Cardiac muscle cell (in vitro differentiated cells and primary cell): ENCODE measurements around the gene PLA2R1. TPM values are rescaled to one million over a fixed set of nuclear protein-coding genes. Genes with fewer than 3 reads are reported as not detected.

Source experiments
- DNase-seq, 2 donors: peaks; one replicate each; pipeline versions ENCODE4 v3.0.0 to v3.0.0-alpha.2; 2010 to 2017; ENCODE audit warnings: low read depth in 1 of 2, low spot score in 1 of 2
- H3K27ac ChIP-seq: fragments of 200-600 bp; sonication (generic); 2 replicates; pipeline ENCODE4 v1.5.1; 2016
- H3K27me3 ChIP-seq: fragments of 200-600 bp; sonication (generic); 2 replicates; pipeline ENCODE4 v1.6.0; 2016; ENCODE audit warnings: control low read depth
- H3K36me3 ChIP-seq: fragments of 200-600 bp; sonication (generic); 2 replicates; pipeline ENCODE4 v1.5.1; 2016; ENCODE audit warnings: control low read depth
- H3K4me1 ChIP-seq: fragments of 200-600 bp; sonication (generic); 2 replicates; pipeline ENCODE4 v1.8.1; 2017; ENCODE audit warnings: low read depth, mild to moderate bottlenecking, mixed run types
- H3K4me3 ChIP-seq: fragments of 200-600 bp; sonication (generic); 2 replicates; pipeline ENCODE4 v1.5.1; 2016; ENCODE audit warnings: mild to moderate bottlenecking
- H3K9me3 ChIP-seq: fragments of 200-600 bp; sonication (generic); 2 replicates; pipeline ENCODE4 v1.5.1; 2017; ENCODE audit warnings: low read depth, mild to moderate bottlenecking, control low read depth
- polyA plus RNA-seq: library from polyadenylated mRNA; unstranded; fragments of >200 nt; fragmentation: Nextera tagmentation; extraction: Ambion mirVana; gene quantifications from 2 replicates; pipeline ENCODE4 v1.2.1, GENCODE V29; 2016
- total RNA-seq: library from RNA; depleted of rRNA; stranded (reverse); fragments of >200 nt; gene quantifications from 2 replicates; pipeline ENCODE4 v1.2.3, GENCODE V29; 2016
- TF ChIP-seq, protein P1 (sequence below): IDR thresholded peaks from 2 replicates; pipeline ENCODE4 v1.5.1; 2012; ENCODE audit warnings: low read depth, mild to moderate bottlenecking, low read length

The PLA2R1 gene
- total and polyA plus RNA-seq, 2 experiments from 2014 or later, result 0.09 TPM; not detected in 1

DNA sequence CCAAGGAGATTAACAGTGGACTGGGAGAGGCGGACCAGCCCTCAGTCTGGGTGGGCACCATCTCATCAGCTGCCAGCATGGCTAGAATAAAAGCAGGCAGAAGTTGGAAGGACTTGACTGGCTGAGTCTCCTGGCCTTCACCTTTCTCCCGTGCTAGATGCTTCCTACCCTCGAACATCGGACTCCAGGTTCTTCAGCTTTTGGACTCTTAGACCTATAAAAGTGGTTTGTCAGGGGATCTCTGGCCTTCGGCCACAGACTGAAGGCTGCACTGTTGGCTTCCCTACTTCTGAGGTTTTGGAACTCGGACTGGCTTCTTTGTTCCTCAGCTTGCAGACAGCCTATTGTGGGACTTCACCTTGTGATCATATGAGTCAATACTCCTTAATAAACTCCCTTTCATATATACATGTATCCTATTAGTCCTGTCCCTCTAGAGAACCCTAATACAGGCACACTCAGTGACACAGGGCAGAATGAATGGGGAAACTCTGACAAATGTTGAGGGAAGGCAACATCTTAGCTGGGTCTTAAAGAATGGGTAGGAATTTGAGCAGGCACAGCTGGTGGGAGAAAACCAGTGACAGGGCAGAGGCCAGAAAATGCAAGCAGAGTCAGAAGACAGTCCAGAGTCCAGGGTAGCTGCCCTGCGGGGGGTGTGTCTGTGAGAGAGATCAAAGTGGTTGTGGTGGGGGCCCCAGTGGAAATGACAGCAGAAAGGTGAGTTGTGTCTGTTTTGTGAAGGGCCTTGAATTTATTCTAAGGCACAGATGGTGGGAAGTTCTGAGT, 156.3 kb downstream of the PLA2R1 start:
- no peaks in the 10 kb centered on the region for H3K4me1 ChIP-seq
- no peak overlapping the region for H3K27ac ChIP-seq
- TF ChIP-seq, protein P1, sequence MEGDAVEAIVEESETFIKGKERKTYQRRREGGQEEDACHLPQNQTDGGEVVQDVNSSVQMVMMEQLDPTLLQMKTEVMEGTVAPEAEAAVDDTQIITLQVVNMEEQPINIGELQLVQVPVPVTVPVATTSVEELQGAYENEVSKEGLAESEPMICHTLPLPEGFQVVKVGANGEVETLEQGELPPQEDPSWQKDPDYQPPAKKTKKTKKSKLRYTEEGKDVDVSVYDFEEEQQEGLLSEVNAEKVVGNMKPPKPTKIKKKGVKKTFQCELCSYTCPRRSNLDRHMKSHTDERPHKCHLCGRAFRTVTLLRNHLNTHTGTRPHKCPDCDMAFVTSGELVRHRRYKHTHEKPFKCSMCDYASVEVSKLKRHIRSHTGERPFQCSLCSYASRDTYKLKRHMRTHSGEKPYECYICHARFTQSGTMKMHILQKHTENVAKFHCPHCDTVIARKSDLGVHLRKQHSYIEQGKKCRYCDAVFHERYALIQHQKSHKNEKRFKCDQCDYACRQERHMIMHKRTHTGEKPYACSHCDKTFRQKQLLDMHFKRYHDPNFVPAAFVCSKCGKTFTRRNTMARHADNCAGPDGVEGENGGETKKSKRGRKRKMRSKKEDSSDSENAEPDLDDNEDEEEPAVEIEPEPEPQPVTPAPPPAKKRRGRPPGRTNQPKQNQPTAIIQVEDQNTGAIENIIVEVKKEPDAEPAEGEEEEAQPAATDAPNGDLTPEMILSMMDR, result no peak
- H3K9me3 ChIP-seq, result no peaks in the 10 kb centered on the region
- H3K27me3 ChIP-seq, result peaks cover 65% of the 10 kb centered on the region
- H3K4me3 ChIP-seq, result no peak overlapping the region
- no peaks in the 10 kb centered on the region for H3K36me3 ChIP-seq
- no peak for DNase-seq

DNA sequence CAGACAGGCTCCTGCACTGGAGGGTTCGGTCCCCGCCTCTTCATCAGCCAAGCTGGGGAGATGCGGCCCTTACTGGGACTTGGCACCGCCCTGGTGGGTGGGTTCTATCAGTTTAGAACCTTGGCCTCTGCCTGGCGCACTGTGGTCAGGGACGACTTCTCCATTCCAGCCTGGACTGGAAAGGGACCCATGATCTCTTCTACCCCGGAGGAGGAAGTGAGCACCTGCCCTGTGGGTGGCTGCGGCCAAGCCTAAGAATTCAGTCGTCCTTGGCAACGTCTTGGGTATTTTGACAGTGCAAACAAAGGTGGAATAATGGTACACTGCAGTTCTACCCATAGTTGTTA, 157.5 kb downstream of the PLA2R1 start:
- no peak for DNase-seq
- peak overlapping the region; percentile 23 for H3K4me3 ChIP-seq
- no peaks in the 10 kb centered on the region for H3K36me3 ChIP-seq
- no peaks in the 10 kb centered on the region for H3K9me3 ChIP-seq
- peaks cover 68% of the 10 kb centered on the region for H3K27me3 ChIP-seq
- H3K4me1 ChIP-seq, result no peaks in the 10 kb centered on the region
- H3K27ac ChIP-seq, result no peak overlapping the region
- TF ChIP-seq, protein P1, result no peak

DNA sequence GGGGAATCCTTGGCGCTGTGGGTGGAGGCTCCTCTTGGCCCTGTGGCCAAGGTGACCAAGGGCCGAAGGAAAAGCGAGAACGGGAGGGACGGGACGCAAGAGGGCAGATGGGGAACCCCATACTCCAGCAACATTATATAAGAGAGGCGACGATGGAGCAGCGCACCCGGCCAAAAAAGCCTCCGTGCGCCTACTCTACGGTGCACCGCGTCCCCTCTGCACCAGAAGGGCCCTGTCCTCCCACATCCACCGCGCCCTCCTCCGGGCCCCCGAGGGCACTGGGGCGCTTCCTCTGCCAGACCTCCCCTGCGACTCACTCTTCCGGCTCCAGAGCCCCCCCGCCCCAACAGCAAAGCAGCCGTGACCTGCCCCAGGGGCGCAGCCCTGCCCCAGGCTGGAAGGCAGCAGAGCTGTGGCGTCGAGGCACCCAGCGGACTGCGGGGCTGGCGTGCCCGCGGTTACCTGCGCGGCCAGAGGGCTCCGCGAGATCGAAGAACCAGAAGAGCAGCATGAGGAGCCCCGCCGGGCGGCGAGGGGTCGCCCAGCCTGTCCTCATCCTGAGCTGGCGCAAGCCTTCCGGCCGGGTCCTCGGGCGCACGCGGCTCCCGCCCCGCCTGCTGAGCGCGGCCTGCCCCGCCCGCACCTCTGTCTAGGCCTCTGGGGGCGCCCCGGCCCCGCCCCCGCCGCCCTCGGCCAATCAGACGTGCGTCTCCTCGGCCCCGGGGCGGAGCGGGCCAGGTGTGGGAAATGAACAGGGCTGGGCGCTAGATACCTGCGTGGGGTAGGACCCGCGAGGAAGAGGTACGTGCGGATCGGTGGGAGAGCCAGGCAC, 158.1 kb downstream of the PLA2R1 start, which contains the start of gene LY75:
LY75 (minus strand) TSS at position 630 of the 832 bp plus-strand sequence.
- peaks cover 68% of the 10 kb centered on the region for H3K27me3 ChIP-seq
- TF ChIP-seq, protein P1, result no peak
- peak within 1 kb of the TSS; percentile 23 for H3K4me3 ChIP-seq
- DNase-seq, result peak; percentile 47 to 58
- H3K27ac ChIP-seq, result no peak within 1 kb of the TSS
- H3K9me3 ChIP-seq, result no peaks in the 10 kb centered on the region
- no peaks in the 10 kb centered on the region for H3K36me3 ChIP-seq
- no peaks in the 10 kb centered on the region for H3K4me1 ChIP-seq

DNA sequence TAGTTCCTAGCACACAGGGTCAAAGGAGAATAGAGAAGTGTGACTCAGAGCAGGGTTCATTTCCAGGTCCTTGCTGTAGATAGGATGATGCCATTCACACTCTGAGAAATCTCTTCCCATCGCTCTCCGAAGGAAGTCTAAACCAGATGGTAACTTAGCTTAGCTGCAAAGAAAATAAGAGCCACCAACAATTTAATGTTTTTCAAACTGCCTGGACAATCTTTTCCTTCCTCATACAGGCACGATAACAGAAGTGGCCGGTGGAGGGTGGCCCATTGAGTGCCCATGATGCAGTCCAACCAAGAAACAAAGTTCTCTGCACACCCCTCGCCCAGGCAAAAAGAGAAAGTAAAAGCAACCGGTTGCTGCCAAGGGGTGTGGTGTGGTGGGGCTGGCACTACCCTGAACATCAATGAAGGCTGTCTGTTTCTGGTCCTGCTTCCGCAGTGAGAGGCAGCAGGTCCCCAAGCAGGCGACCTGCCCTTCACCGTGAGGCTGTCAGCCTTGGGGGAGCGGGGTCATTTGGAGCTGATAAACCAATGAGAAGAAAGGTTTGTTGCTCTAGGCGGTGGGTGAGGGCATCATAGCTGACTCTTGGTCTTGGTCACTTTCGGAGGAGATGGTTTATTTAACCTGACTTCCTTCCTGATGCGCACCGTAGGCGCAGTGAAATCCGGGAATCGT, 158.8 kb downstream of the PLA2R1 start:
- Histone ChIP-seq H3K9me3 (no peaks in the 10 kb centered on the region), H3K4me1 (no peaks in the 10 kb centered on the region), H3K36me3 (no peaks in the 10 kb centered on the region), H3K27ac (no peak overlapping the region), H3K4me3 (no peak overlapping the region), H3K27me3 (peaks cover 69% of the 10 kb centered on the region)
- TF ChIP-seq, protein P1, result no peak
- peak in 1 of 2 donors; percentile 19 for DNase-seq

DNA sequence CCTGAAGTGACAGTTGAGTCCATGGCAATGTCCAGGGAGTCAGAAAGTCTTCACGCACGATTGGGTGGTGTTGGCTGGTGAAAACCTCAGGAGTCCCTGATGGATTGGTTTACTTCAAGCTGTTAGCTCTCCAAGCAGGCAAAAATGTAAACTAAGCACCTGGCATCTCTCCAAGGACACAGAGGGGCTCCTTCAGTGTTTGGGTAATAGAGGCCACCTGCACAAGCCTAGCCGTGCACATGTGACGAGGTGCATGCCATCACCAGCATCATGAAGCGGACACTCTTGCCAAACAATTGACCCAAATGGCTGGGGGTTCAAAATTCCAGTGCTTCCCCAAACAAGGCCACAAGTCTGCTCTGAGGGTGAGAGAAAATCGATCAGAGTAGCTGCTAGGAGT, 159.7 kb downstream of the PLA2R1 start:
- Histone ChIP-seq H3K27ac (no peak overlapping the region), H3K4me1 (no peaks in the 10 kb centered on the region), H3K36me3 (no peaks in the 10 kb centered on the region), H3K9me3 (no peaks in the 10 kb centered on the region), H3K27me3 (peaks cover 62% of the 10 kb centered on the region), H3K4me3 (no peak overlapping the region)
- DNase-seq, result no peak
- TF ChIP-seq, protein P1, result no peak
